D341Med (cell line): ENCODE data around the gene ST3GAL2.

ENCODE experiments used
- DNase-seq: peaks from one replicate; pipeline ENCODE4 v3.0.0; 2012; ENCODE audit warnings: low spot score

The ST3GAL2 gene

GRCh38 chr16:70438969-70439862 is at the start of gene ST3GAL2:
ST3GAL2 (minus strand) TSS chr16:70439100; CDS start chr16:70398530, 40,570 bp downstream.
- DNase-seq: peak; percentile 95

- no peak for DNase-seq
Measured at GRCh38 chr16:70484867-70485266, 46.0 kb upstream of the ST3GAL2 start.

GRCh38 chr16:70483426-70483825 is 44.5 kb upstream of the ST3GAL2 start:
- DNase-seq: no peak

GRCh38 chr16:70482624-70483023 is 43.7 kb upstream of the ST3GAL2 start:
- DNase-seq: no peak

GRCh38 chr16:70481929-70482536 is 43.1 kb upstream of the ST3GAL2 start:
- DNase-seq: no peak

- peak; percentile 67 for DNase-seq
Measured at GRCh38 chr16:70480127-70481105, 41.5 kb upstream of the ST3GAL2 start.

- DNase-seq: no peak
Measured at GRCh38 chr16:70478912-70479341, 40.0 kb upstream of the ST3GAL2 start.

GRCh38 chr16:70478169-70478568 is 39.3 kb upstream of the ST3GAL2 start:
- DNase-seq: no peak

GRCh38 chr16:70476272-70477020 is 37.5 kb upstream of the ST3GAL2 start:
- peak; percentile 44 for DNase-seq

GRCh38 chr16:70475054-70475871 is 36.4 kb upstream of the ST3GAL2 start:
- DNase-seq: no peak

- DNase-seq: no peak
Measured at GRCh38 chr16:70474320-70475053, 35.6 kb upstream of the ST3GAL2 start.

GRCh38 chr16:70473446-70474319 is 34.8 kb upstream of the ST3GAL2 start:
- DNase-seq: no peak

- DNase-seq: no peak
Measured at GRCh38 chr16:70472786-70473433, 34.0 kb upstream of the ST3GAL2 start.

GRCh38 chr16:70470927-70471341 is 32.0 kb upstream of the ST3GAL2 start:
- peak; percentile 58 for DNase-seq

- DNase-seq: no peak
Measured at GRCh38 chr16:70470141-70470926, 31.4 kb upstream of the ST3GAL2 start.

GRCh38 chr16:70468776-70469525 is 30.1 kb upstream of the ST3GAL2 start:
- no peak for DNase-seq

GRCh38 chr16:70467608-70468007 is 28.7 kb upstream of the ST3GAL2 start:
- DNase-seq: no peak
